ENCODE results near the gene MOBP.
"Not testable (repeated sequence)": the region's sequence is repeated elsewhere in the genome, so short reads cannot be mapped to it uniquely, and the experiment has no call there.

Gene MOBP

DNA sequence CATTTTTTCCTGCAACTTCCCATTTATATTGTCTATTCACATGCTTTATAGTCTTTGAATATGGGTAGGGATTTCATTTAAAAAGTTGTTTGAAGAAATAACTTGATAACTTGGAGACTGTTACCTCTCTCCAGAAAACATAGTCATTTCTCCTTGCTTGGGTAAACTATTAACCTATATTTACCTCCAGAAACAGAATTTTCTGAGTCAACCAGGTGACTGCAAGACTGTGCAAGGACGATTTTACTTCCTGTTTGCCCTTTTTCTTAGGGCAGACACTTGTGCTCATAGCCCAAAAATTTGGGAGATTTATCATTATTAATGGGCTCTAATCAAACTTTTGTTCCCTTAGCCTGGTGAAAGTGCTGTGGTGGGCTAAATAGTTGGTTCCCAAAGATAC lies 14.3 kb upstream of the MOBP start:
- no peak for DNase-seq

DNA sequence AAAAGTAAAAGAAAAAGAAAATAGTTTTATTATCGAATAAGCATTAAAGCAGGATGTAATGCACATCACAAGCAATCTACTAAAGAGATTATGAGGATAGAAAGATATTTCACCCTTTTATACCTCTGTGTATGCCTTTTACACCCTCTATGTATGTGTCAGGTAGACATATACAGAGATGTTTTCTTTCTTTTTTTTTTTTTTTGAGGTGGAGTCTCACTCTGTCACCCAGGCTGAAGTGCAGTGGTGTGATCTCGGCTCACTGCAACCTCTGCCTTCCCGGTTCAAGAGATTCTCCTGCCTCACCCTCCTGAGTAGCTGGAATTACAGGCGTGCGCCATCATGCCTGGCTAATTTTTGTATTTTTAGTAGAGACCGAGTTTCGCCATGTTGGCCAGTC lies 13.6 kb upstream of the MOBP start:
- not testable (repeated sequence) for DNase-seq

DNA sequence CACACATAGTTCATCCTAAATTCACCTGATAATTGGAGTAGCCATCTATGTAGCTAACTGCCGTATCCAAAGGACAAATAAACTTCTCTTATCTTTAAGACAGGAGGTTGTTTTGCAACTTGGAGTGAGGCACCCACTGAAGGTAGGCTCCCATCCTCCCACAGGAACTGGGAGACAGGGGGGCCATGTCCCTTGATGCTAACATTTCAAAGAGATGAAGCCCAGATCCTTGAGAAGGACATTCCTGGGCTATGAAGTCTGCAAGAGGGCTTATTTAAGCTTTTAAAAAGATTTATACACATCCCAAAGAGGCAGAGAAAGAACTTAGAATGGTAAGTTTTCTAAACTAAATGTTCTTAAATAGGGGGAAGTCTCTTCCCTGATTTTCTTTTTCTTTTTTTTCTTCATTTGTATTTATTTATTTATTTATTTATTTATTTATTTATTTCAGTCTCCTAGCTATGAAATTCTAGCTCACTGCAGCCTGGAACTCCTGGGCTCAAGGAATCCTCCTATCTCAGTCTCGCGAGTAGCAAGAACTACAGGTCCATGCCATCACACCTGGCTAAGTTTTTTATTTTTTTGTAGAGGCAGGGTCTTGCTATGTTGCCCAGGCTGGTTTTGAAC lies 12.8 kb upstream of the MOBP start:
- no peak for DNase-seq

DNA sequence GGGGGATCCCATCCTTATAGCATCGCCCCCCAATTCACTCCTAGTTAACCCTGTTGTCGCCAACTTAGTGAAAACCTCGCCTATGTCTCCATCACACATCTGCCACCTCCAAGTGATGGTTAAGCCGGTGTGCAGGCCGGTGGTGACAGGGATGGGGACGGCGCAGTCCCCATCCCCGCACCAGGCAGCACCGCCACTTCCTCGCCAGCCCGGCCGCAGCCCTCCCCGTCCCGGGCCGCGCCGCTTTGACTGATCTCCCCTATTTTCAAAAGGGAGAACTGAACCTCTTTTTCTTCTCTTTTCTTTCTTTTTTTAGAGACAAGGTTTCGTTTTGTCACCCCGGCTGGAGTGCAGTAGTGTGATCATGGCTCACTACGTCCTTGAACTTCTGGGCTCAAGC lies 11.3 kb upstream of the MOBP start:
- DNase-seq: no peak

DNA sequence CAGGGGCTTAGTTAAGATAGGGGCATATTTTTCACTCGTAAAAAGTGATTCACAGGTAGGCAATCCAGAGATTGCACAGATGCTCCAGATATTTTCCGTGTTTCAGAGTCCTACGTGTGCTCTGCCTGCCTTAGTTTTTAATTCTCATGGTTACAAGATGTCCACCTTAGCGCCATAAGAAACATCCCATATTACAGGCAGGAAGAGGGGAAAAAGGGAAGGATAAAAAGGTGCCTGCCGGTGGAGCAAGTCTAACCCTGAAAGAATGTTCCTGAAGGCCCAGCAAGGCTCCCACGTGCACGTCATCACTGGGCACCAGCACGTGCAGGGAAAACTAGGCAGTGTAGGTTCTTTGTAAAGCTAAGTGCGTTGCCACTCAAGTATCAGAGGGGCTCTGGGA lies 10.1 kb upstream of the MOBP start:
- DNase-seq: no peak

DNA sequence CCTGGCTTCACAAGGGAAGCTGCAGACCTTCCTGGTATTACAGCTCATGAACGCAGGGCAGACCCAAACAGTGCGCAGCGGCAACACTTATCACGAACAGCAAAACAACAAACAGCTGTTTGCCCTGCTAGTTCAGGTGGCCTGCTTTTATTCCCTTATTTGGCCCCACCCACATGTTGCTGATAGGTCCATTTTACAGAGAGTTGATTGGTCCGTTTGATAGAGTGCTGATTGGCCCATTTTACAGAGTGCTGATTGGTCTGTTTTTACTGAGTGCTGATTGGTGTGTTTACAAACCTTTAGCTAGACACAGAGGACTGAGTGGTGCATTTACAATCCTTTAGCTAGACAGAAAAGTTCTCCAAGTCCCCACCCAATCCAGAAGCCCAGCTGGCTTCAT lies 8.9 kb upstream of the MOBP start:
- DNase-seq: not testable (repeated sequence)

DNA sequence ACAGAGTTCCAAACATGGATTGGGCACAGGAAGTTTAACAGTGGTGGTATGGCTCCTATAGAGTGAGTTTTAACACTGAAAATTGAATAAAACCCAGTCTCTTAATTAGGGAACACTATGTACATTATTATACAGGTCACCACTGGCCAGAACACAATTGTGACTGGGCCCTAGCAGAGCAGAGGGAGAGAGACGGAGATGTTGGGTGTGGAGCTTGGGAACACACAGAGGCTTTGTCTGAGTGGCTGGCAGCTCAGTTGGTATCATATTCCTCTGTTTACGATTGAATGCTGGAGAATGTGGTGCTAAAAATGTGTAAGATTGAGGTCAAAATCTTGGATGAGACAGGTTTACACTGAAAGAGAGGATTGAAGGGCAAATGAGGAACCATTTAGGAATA lies 6.8 kb upstream of the MOBP start:
- no peak for DNase-seq

DNA sequence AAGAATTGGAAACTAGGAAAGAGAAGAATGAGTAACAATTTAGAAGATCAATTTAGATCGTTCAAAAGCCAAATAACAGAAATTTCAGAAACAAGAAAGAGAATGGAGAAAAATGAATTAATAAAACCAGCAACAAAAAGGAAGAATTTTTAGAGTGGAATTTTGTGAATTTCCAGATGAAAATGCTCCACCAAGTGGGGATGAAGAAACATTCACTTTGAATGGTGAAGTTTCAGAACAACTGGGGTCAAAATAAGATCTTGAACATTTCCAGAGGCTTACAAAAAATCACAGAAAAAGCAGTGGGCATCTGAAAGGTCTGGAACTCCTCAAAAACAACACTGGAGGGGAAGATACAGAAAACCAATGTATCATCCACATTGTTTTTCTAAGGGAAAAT lies 4.2 kb upstream of the MOBP start:
- DNase-seq: no peak

DNA sequence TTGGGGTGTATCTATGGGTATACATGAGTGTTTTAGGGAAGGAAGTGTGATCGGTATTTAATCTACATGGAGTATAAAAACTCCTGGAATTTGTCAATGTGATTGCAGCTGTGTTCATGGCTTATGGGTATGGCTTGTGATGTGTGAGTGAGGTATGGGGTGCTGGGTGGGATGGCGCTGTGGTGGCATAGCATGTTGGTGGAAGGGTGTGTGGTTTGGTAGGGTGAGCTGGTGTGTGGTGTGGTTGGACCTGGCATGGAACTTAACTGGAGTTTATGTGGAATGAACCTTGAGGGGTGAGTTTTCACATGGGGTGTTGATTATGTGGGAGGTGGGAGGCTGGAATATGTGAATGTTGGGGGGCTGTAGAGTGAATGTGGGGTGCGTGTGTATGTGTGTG lies 492 bp upstream of the MOBP start:
- no peak for DNase-seq

DNA sequence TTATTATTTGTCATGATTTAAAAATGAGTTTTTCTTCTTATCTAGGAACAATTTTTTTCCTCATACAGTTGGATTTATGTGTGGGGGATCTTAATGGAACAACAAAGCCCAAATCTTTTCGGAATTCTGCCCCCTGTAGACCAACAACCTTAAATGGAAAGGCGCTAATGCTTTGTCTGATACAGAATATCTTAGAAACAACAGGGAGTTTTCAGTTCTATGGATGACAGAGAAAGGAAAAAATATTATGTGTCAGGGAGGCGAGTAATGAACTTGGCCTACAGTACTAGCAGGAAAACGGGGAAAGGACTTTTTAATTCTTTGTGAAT lies 592 bp downstream of the MOBP start:
- no peak for DNase-seq

DNA sequence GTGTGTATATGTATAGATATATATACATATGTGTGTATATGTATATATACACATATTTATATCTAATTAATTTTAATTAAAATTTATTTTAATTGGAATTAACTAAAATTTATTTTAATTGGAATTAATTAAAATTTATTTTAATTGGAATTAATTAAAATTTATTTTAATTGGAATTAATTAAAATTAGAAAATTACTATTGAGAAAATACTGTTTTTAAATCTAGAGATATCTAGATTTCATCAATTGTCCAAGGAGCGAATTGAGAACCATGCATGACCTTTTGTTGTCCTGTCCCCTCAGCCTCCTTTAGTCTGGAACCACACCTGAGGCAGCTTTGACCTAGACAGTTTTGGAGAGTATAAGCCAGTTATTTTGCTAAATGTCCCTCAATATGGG lies 1.8 kb downstream of the MOBP start:
- no peak for DNase-seq

DNA sequence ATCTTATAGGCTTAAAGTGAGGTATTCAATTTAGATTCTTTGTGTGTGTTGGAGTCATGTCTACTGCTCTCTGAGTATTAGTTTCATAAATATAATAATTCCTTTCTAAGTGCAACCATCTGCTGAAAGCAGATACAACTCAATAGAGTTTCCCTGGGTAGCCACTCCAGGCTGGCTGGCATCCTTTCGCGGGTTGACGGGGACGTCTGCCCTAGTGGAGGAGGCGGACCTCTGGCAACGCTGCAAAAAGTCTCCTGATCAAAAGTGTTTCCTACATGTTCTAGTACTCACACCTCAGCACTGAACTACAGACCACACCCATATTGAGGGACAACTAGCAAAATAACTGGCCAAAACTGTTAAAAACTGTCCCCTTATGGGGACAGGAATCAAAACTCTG lies 2.5 kb downstream of the MOBP start:
- no peak for DNase-seq

DNA sequence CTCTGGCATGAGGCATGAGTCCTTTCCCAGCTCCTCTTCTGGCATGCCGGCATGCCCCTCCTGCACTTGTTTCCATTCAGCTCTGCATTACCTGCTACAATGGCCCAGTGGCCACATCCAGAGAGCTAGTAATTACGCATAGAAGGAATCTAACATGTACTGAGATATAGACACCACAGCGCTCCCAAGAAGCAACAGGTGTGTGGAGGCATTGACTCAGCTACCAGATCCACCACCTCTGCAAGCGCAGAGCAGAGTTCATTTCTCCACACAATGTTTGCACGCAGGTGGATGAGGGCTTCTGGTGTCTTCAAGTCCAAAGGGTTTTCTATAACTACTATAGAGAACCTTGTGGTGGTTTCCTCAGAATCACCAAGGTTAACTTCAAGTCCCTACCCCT lies 4.2 kb downstream of the MOBP start:
- no peak for DNase-seq

DNA sequence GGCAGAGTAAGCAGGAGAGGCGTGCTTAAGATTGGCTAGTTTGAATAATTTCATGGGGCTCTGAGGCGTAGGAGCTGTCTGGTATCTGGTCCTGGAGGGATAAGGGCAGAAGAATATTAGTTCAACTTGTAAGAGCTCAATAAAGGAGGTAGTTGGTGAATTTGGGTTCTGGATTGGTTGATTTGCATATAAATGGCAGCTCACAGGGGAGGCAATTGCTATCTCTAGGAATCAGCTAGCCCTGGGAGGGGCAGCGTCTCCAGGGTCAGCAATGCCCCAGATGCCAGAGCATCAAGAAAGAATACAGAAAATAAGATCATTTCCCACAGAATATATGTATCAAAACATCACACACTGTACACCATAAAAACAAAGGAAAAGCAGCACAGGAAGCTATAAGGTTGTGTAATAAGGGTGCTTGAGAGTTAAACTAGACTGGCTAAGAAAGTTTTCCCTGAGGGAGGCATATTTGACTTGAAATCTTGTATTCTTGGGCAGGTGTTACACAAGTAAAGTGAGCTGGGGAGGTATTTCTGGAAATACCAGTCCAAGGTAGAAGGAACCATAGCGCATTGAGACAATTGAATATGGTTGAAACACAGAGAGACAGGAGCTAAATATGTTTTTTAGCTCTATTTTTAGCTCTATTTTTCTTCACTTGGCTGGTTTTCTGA lies 6.1 kb downstream of the MOBP start:
- no peak for DNase-seq

DNA sequence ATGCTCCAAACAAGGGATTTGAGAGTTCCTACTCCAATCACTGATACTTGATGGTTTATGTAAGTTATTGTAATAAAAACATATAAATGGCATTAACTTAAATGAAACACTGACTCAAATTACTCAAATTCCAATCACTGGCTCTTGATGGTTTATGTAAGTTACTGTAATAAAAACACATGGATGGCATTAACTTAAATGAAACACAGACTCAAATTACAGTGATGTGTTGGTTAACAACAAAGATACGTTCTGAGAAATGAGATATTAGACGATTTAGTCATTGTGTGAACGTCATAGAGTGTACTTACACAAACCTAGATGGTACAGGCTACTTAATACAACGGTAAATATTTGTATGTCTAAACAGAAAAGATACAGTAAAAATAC lies 6.6 kb downstream of the MOBP start:
- DNase-seq: no peak

DNA sequence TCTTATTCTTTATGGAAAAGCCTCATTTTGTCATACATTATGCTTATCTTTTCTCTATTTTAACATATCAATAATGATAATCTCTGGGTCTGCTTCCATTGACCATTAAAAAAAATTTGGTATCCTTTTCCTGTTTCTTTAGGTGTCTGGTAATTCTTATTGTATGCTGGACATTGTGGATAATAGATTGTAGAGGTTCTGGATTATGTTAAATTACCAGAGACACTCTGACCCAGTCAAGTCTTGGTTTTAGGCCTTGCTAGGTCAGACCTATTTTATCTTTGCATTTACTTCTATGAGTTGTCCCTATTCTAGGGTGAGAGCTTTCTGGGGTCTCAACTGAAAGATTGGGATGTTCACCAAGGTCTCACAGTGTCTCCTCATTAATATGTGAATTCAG lies 9.3 kb downstream of the MOBP start:
- no peak for DNase-seq

DNA sequence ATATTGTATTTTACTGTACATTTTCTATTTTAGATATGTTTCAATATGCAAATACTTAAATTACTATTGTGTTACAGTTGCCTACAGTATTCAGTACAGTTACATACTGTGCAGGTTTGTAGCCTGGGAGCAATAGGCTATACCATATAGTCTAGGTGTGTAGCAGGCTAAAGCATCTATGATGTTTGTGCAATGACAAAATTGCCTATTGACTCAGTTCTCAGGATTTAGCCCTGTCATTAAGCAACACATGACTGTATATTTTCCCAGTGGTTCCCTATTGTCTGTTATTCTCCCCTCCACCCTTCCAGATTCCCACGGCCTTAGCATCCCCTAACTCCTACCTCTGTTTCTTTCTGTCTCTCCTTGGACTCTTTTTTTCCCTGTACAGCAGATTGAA lies 10.7 kb downstream of the MOBP start:
- DNase-seq: no peak

DNA sequence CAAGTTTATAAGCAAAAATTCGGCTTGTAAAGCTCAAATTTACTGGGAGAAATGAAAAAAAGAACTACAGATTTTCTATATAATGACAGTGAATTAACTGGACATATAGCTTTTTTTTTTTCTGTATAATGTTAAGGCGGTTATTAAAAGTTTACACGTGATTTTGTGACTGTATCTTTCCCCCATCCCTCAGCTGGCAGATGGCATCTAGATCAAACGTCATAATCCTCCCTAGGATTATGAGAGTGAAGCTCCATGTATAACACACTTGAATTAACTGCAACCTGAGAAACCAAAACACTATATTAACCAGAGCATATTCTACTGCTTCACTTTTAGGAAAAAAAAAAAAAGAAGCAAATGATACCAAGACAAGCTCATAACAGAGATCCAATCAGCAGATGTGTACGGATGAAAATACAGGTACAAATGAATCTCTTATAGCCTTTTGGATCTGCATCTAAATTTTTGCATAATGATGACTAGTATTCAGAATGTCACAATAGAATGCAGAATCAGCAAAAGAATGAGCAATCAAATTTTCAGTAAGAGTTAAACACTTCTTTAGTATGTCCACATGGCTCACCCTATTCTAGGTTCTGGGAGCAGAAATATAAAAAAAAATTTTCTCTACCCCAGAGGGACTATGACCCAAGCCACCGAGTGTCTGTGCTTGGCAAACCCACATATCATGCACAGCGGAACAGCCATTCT lies 12.4 kb downstream of the MOBP start:
- DNase-seq: no peak

DNA sequence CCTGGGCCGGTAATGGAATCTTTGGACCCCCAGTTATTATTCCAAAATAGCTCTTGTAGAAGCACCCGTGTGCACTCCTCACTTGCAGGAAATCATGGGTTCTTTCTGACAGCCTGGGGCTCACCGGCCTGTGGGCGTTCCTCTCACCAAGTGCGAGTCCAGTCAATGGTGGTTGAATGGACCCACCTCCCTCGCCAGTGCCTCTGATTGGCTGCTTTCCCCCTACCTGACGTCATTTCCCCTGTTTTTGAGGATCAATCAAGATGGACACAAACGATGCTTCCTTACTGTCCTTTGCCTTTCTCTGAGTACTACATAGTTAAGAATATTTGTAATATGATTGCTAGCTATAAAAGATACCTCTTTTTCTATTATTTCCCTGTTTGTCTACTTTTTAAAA lies 18.1 kb downstream of the MOBP start:
- DNase-seq: no peak

DNA sequence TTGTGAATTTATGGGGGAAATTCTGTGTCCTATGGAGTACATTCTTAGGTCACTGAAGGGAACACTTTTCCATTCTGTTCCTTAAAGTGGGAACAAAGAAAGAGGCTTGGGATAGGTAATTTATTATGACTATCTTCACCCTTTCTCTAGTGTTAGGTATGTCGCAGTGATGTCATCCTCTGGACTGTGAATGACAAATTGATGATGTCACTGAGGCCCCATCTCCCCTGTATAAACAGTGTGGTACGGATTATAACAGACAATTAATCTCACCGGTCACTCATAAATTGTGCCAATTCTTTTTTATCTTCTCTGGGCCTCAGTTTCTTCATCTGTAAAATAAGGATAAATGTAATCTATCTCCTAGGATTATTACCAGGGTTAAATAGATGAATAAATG lies 23.5 kb downstream of the MOBP start:
- no peak for DNase-seq

DNA sequence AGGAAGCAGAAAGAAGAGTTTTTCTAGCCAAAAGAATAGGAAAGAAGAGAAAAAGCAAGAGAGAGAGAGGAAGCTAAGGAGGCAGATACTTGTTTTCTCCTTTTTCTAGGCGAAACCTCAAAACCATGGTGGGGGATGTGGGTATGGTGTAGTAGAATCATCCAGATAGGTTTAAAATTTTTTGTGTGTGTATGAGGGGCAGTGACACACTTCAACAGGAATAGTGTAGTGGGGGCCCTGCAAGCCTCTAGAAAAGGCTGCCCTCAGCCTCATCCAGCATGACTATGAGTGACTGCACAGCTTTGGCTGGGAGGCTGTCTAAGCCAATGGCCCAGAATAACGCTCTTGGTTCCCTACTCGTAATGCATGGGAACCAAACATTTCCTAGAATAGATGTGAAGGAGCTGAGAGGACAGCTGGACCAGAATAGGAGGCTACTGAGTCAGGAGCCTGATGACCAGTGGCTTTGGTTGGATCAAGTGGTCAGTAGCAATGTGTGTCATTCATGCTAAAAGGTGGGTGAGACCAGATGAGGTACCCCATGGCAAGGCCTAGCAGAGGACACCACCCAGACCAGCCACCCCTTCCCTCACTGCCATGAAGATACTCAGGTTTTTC lies 24.4 kb downstream of the MOBP start:
- DNase-seq: no peak

DNA sequence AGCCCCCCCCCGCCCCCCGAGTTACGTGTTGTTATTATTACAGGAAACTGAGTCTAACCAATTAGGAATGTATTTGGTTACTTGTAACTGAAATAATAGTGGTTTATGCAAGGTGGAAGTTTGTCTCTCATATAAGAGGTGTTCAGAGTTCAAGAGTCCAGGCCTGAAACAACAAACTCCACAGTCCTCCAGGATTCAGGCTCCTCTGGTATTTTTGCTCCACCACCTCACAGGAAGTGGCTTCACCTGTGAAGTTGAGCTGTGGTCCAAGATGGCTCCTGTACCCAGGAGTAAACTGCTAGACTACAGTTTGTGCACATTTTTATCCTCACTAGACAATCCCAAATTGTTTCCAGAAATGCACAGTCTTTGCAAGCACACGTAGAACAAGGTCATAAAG lies 27.3 kb downstream of the MOBP start:
- no peak for DNase-seq

DNA sequence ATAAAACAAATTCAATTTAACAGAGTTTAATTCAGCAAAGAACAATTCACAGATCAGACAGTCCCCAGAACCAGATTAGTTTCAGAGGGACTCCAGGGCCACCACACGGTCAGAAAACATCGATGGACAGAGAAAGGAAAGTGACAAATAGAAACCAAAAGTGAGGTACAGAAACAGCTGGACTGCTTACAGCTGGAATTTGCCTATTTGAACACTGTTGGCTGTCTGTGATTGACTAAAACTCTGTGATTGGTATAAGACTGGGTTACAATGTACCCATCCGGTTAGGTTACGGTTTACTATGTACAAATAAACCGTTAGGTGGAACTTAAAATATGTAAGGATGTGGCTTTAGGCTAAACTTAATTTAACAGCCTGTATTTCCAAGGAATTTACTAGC lies 30.3 kb downstream of the MOBP start:
- no peak for DNase-seq

DNA sequence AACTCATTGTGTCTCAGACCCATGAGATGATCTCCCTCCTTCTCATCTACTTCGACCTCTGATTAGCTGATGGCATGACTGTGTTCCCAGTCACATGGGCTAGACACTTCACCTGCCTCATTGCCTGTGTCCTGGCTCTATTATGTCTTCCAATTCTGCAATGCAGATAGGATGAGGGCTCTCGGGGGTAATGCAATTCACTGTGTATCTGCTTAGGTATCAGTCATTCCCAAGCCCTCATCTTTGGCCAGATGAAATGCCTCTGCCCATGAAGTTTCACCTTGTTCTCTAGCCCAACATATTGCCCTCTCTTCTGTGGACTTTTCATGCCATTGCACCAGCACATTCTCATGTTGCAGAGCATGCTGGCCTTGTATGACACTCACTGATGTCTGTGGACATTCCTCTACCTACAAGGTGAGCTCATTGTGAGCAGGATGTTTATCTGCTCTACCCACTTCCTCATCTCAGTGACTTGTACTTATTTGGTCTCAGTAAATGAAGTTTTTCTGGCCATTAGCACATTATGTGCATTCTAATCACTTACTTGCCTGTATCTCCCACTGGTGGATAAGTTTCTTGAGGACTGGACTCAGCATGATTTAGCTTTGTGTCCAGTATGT lies 32.3 kb downstream of the MOBP start:
- DNase-seq: no peak
